ENCODE measurements around the gene COL12A1. TPM values are rescaled to one million over a fixed set of nuclear protein-coding genes. Genes with fewer than 3 reads are reported as not detected.

COL12A1 gene
- total RNA-seq, 2 donors from 2014 or later, result 0.13 to 0.64 TPM

DNA sequence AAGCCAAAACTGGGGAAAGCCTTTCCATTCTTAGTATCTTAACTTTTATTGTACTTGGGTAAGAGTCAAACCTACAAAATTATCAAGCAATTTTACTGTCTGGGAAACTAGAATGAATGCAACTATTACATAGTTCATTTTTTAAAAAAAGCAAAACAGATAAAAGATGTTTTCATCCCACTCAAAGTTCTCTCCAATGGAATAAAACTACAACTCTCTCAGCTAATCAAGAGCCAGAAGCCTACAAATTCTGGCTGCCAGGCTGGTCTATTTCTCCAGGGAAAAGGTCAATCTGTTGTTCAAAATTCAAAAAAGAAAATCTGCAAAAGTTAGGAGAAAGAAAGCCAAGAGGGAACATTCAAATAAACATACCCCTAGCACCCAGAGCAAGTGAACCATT lies 56.2 kb downstream of the COL12A1 start:
- no peak overlapping the region for H3K27ac Mint-ChIP-seq
- H3K4me1 Mint-ChIP-seq, result no peaks in the 10 kb centered on the region
- TF ChIP-seq, protein P1, sequence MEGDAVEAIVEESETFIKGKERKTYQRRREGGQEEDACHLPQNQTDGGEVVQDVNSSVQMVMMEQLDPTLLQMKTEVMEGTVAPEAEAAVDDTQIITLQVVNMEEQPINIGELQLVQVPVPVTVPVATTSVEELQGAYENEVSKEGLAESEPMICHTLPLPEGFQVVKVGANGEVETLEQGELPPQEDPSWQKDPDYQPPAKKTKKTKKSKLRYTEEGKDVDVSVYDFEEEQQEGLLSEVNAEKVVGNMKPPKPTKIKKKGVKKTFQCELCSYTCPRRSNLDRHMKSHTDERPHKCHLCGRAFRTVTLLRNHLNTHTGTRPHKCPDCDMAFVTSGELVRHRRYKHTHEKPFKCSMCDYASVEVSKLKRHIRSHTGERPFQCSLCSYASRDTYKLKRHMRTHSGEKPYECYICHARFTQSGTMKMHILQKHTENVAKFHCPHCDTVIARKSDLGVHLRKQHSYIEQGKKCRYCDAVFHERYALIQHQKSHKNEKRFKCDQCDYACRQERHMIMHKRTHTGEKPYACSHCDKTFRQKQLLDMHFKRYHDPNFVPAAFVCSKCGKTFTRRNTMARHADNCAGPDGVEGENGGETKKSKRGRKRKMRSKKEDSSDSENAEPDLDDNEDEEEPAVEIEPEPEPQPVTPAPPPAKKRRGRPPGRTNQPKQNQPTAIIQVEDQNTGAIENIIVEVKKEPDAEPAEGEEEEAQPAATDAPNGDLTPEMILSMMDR (conservative IDR thresholded peaks at IDR 0.05), result no peak
- H3K9me3 Mint-ChIP-seq, result no peaks in the 10 kb centered on the region
- H3K36me3 Mint-ChIP-seq (ENCODE audit: low read depth), result no peaks in the 10 kb centered on the region
- H3K4me3 Mint-ChIP-seq, result no peak overlapping the region
- no peak for DNase-seq
- Histone ChIP-seq H3K4me1 (ENCODE audit: control insufficient read depth, insufficient read depth, low read length) (no peaks in the 10 kb centered on the region), H3K9me3 (ENCODE audit: control insufficient read depth, low read length) (no peaks in the 10 kb centered on the region), H3K9ac (ENCODE audit: extremely low read depth, low read length, poor library complexity, severe bottlenecking) (no peak overlapping the region), H3K27me3 (ENCODE audit: control insufficient read depth, insufficient read depth, low read length, poor library complexity, severe bottlenecking) (no peaks in the 10 kb centered on the region), H3K27ac (ENCODE audit: low read depth, low read length) (no peak overlapping the region), H3K36me3 (ENCODE audit: control insufficient read depth, insufficient read depth, low read length) (no peaks in the 10 kb centered on the region), H3K4me3 (ENCODE audit: low read length) (no peak overlapping the region)
- no peaks in the 10 kb centered on the region for H3K27me3 Mint-ChIP-seq (ENCODE audit: insufficient read depth)

DNA sequence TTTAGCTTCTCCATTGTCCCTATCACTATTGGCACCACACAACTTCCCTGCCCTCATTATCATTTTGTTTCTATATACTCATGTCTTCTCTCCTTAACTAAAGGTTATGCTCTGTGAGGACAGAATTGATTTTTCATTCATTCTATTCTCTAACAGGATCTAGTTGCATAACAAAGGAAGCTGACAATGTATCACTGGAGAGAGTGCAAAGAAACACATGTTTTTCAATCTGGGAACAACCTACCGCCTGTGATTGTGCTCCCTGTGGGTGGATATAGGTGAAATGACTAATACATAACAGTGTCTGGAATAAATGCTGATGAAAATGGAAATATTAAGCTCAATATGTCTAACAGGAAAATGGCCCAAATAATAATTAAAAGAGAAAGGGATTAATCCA lies 56.6 kb downstream of the COL12A1 start:
- no peak overlapping the region for H3K4me3 Mint-ChIP-seq
- Histone ChIP-seq H3K27ac (ENCODE audit: low read depth, low read length) (no peak overlapping the region), H3K9me3 (ENCODE audit: control insufficient read depth, low read length) (no peaks in the 10 kb centered on the region), H3K4me3 (ENCODE audit: low read length) (no peak overlapping the region), H3K36me3 (ENCODE audit: control insufficient read depth, insufficient read depth, low read length) (no peaks in the 10 kb centered on the region), H3K4me1 (ENCODE audit: control insufficient read depth, insufficient read depth, low read length) (no peaks in the 10 kb centered on the region), H3K27me3 (ENCODE audit: control insufficient read depth, insufficient read depth, low read length, poor library complexity, severe bottlenecking) (no peaks in the 10 kb centered on the region), H3K9ac (ENCODE audit: extremely low read depth, low read length, poor library complexity, severe bottlenecking) (no peak overlapping the region)
- H3K27ac Mint-ChIP-seq, result no peak overlapping the region
- DNase-seq, result no peak
- no peaks in the 10 kb centered on the region for H3K4me1 Mint-ChIP-seq
- H3K9me3 Mint-ChIP-seq, result no peaks in the 10 kb centered on the region
- no peaks in the 10 kb centered on the region for H3K36me3 Mint-ChIP-seq (ENCODE audit: low read depth)
- H3K27me3 Mint-ChIP-seq (ENCODE audit: insufficient read depth), result no peaks in the 10 kb centered on the region
- TF ChIP-seq, protein P1 (conservative IDR thresholded peaks at IDR 0.05), result no peak
- WGBS, 2 experiments (ENCODE audit: insufficient coverage in 1 of 2, insufficient read length in 1 of 2), result 85 to 100% methylated on average over 1 of the region's 1 CpG

DNA sequence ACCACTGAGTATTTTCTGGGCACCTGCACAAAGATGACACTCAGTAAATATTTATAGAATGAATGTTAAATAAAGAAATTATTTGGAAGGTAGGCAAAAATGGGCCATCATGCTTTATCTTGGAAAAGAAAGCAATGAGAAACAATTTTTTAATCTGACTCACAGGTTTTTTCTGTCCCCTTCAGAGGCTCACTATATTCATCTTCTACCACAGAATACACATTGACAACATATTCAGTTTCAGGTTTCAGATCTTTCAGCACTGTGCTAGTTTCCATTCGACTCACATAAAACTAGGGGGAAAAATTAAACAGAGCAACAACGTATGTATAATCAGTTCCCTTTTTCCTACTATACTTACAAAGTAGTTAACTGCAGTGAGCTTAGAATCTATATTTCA lies 58.3 kb downstream of the COL12A1 start:
- H3K4me3 Mint-ChIP-seq, result no peak overlapping the region
- Histone ChIP-seq H3K9me3 (ENCODE audit: control insufficient read depth, low read length) (no peaks in the 10 kb centered on the region), H3K27ac (ENCODE audit: low read depth, low read length) (no peak overlapping the region), H3K9ac (ENCODE audit: extremely low read depth, low read length, poor library complexity, severe bottlenecking) (no peak overlapping the region), H3K36me3 (ENCODE audit: control insufficient read depth, insufficient read depth, low read length) (no peaks in the 10 kb centered on the region), H3K4me1 (ENCODE audit: control insufficient read depth, insufficient read depth, low read length) (no peaks in the 10 kb centered on the region), H3K4me3 (ENCODE audit: low read length) (no peak overlapping the region), H3K27me3 (ENCODE audit: control insufficient read depth, insufficient read depth, low read length, poor library complexity, severe bottlenecking) (no peaks in the 10 kb centered on the region)
- TF ChIP-seq, protein P1 (conservative IDR thresholded peaks at IDR 0.05), result no peak
- H3K27ac Mint-ChIP-seq, result no peak overlapping the region
- no peaks in the 10 kb centered on the region for H3K4me1 Mint-ChIP-seq
- no peak for DNase-seq
- no peaks in the 10 kb centered on the region for H3K27me3 Mint-ChIP-seq (ENCODE audit: insufficient read depth)
- 56 to 97% methylated on average over 1 to 2 of the region's 2 CpGs for WGBS, 2 experiments (ENCODE audit: insufficient coverage in 1 of 2, insufficient read length in 1 of 2)
- no peaks in the 10 kb centered on the region for H3K9me3 Mint-ChIP-seq
- H3K36me3 Mint-ChIP-seq (ENCODE audit: low read depth), result no peaks in the 10 kb centered on the region
